ENCODE results near the gene SYT13.

- no peak for TF ChIP-seq CTCF (IDR thresholded peaks at IDR 0.05)
- no peak for TF ChIP-seq POLR2A (IDR thresholded peaks at IDR 0.05)
Observed at GRCh38 chr11:45290586-45290985, 4.4 kb upstream of the SYT13 start.
